Endothelial cell of umbilical vein (primary cell): ENCODE measurements around the gene SOX10. TPM values are rescaled to one million over a fixed set of nuclear protein-coding genes. Genes with fewer than 3 reads are reported as not detected.

Experiments used
- BruUV-seq: library from RNA; stranded (reverse); fragments of 400-500 nt; replicated peaks from 2 replicates; lab custom pipeline; 2021; lab: Mats Ljungman, UMichigan
- CTCF ChIA-PET: fragments of 300-600, 350-600 bp; sonication (Branson Sonifier 250); formaldehyde crosslinking; loops from one replicate; lab custom pipeline; 2021; ENCODE audit warnings: antibody characterized with exemption, inconsistent platforms; lab: Charles Lee
- POLR2A ChIA-PET: fragments of 300-600, 350-600 bp; sonication (Branson Sonifier 250); formaldehyde crosslinking; loops from one replicate; lab custom pipeline; 2021; ENCODE audit warnings: antibody characterized with exemption, inconsistent platforms; lab: Charles Lee
- DNase-seq: peaks from one replicate; pipeline ENCODE4 v3.0.0-alpha.2; 2011; ENCODE audit warnings: low read depth, low spot score
- FAIRE-seq: peaks from 2 replicates; lab custom pipeline; 2011; peaks lifted over from hg19 to GRCh38; lab: Jason Lieb, UNC
- H2AFZ ChIP-seq: 2 replicates; pipeline ENCODE4 v1.6.0; 2012; ENCODE audit warnings: low read depth, low read length, control low read depth, inconsistent platforms
- H3K27ac ChIP-seq: 2 replicates; pipeline ENCODE4 v1.5.1; 2011; ENCODE audit warnings: low read depth, mild to moderate bottlenecking, control low read depth, low read length, moderate library complexity; ENCODE audit not compliant: insufficient read depth
- H3K27me3 ChIP-seq, 2 experiments: 2 replicates each; pipeline versions ENCODE4 v1.6.0 to v1.6.1; 2011; ENCODE audit warnings: low read length in 2 of 2, mixed read lengths in 1 of 2; ENCODE audit not compliant: control insufficient read depth in 2 of 2, insufficient read depth in 2 of 2
- H3K36me3 ChIP-seq, 2 experiments: 2 replicates in 1 of 2; 3 replicates in 1 of 2; pipeline ENCODE4 v1.5.1; 2011; ENCODE audit warnings: low read length in 2 of 2, mild to moderate bottlenecking in 1 of 2, moderate library complexity in 1 of 2; ENCODE audit not compliant: control insufficient read depth in 2 of 2, insufficient read depth in 2 of 2; ENCODE audit errors: extremely low read depth in 1 of 2
- H3K4me1 ChIP-seq: 3 replicates; pipeline ENCODE4 v1.5.1; 2011; ENCODE audit warnings: mild to moderate bottlenecking, low read length; ENCODE audit not compliant: control insufficient read depth, insufficient read depth; ENCODE audit errors: extremely low read depth
- H3K4me2 ChIP-seq: 2 replicates; pipeline ENCODE4 v1.6.1; 2011; ENCODE audit warnings: low read length, control low read depth, mixed read lengths; ENCODE audit not compliant: insufficient read depth
- H3K4me3 ChIP-seq, 3 experiments: fragments of 200-600 bp in 1 of 3; sonication (generic), shearing (Covaris generic) in 1 of 3; replicated peaks in 1 of 3; 2 replicates each; pipeline ENCODE4 v1.5.1; 2011 to 2016; ENCODE audit warnings: control low read depth in 3 of 3, low read length in 3 of 3, mild to moderate bottlenecking in 2 of 3, inconsistent platforms in 1 of 3, low read depth in 1 of 3, moderate library complexity in 1 of 3; ENCODE audit not compliant: insufficient read depth in 1 of 3
- H3K79me2 ChIP-seq: 2 replicates; pipeline ENCODE4 v1.6.0; 2012; ENCODE audit warnings: low read length, inconsistent platforms; ENCODE audit not compliant: control insufficient read depth, insufficient read depth
- H3K9ac ChIP-seq: replicated peaks from 2 replicates; pipeline ENCODE3; 2011; ENCODE audit warnings: low read length, control low read depth; ENCODE audit not compliant: insufficient read depth; ENCODE audit errors: extremely low read depth
- H3K9me1 ChIP-seq: replicated peaks from 3 replicates; pipeline ENCODE4 v1.6.0; 2011; ENCODE audit warnings: mild to moderate bottlenecking, low read length; ENCODE audit not compliant: control insufficient read depth, insufficient read depth; ENCODE audit errors: extremely low read depth
- H3K9me3 ChIP-seq: replicated peaks from 2 replicates; pipeline ENCODE4 v1.5.1; 2012; ENCODE audit warnings: low read length, inconsistent platforms; ENCODE audit not compliant: control insufficient read depth, insufficient read depth
- H4K20me1 ChIP-seq: replicated peaks from 2 replicates; pipeline ENCODE3; 2011; ENCODE audit warnings: mild to moderate bottlenecking, low read length; ENCODE audit not compliant: control insufficient read depth, insufficient read depth; ENCODE audit errors: extremely low read depth
- EZH2 ChIP-seq: IDR thresholded peaks from 2 replicates; pipeline ENCODE4 v1.6.1; 2012; ENCODE audit warnings: borderline replicate concordance, low read depth, mild to moderate bottlenecking, moderate library complexity, low read length, inconsistent platforms; ENCODE audit not compliant: severe bottlenecking
- FOS ChIP-seq: IDR thresholded peaks from 2 replicates; pipeline ENCODE4 v1.6.1; 2011; ENCODE audit warnings: mild to moderate bottlenecking, low read length, moderate library complexity, borderline replicate concordance; ENCODE audit not compliant: insufficient read depth
- GATA2 ChIP-seq: IDR thresholded peaks from 2 replicates; pipeline ENCODE4 v1.7.0; 2011; ENCODE audit warnings: low read depth, mild to moderate bottlenecking, moderate library complexity, mixed read lengths, low read length; ENCODE audit not compliant: insufficient read length, insufficient read depth
- JUN ChIP-seq: IDR thresholded peaks from 2 replicates; pipeline ENCODE4 v1.6.1; 2011; ENCODE audit warnings: borderline replicate concordance, low read depth; ENCODE audit not compliant: insufficient read length, insufficient read depth
- MAX ChIP-seq: IDR thresholded peaks from 2 replicates; pipeline ENCODE4 v1.6.1; 2011; ENCODE audit not compliant: insufficient read depth, insufficient read length
- MYC ChIP-seq: IDR thresholded peaks from one replicate; pipeline ENCODE4 v1.6.1; 2011; ENCODE audit warnings: mild to moderate bottlenecking, low read depth, low read length
- POLR2A ChIP-seq: IDR thresholded peaks from 2 replicates; pipeline ENCODE4 v1.6.1; 2012; ENCODE audit warnings: low read depth, mild to moderate bottlenecking, control low read depth, low read length
- POLR2AphosphoS5 ChIP-seq: IDR thresholded peaks from 2 replicates; pipeline ENCODE4 v1.6.1; 2012; ENCODE audit warnings: low read depth, mild to moderate bottlenecking, control low read depth, low read length, moderate library complexity; ENCODE audit not compliant: insufficient read depth
- dilution Hi-C: fragments of 300-500 bp; cut with MboI; formaldehyde crosslinking; loops from one replicate; pipeline ENCODE4 v1.15.0; 2019; ENCODE audit warnings: low sequenced_read_pairs; ENCODE audit not compliant: extremely low pct_ligation_motif_present
- intact Hi-C: fragments of 100-400 bp; cut with micrococcal nuclease; formaldehyde crosslinking; loops from one replicate; pipeline ENCODE4 v1.10.0; 2022
- polyA plus RNA-seq, 4 experiments: library from polyadenylated mRNA; depleted of rRNA in 3 of 4; stranded (reverse) in 3 of 4; unstranded in 1 of 4; fragments of >200 nt; gene quantifications; 2 replicates each; pipeline versions ENCODE4 v1.2.1 to v1.2.3, GENCODE V29; 2011 to 2012; ENCODE audit warnings: missing spikeins in 1 of 4
- total RNA-seq: library from RNA; stranded (reverse); gene quantifications from 2 replicates; pipeline ENCODE4 v1.2.3, GENCODE V29; 2021
- TF ChIP-seq, protein P1 (sequence below), 2 donors: IDR thresholded peaks; 1 replicate in 1 of 2; 2 replicates in 1 of 2; pipeline ENCODE4 v1.5.1; 2011; ENCODE audit warnings: low read length in 2 of 2, mild to moderate bottlenecking in 2 of 2, moderate library complexity in 2 of 2, control low read depth in 1 of 2, inconsistent platforms in 1 of 2, low read depth in 1 of 2; ENCODE audit not compliant: insufficient read depth in 1 of 2; ENCODE audit errors: extremely low read depth in 1 of 2

The SOX10 gene
- total and polyA plus RNA-seq, 2 donors (not counting 3 experiments of a cell fraction or from before 2014, with no cell fraction given) = not detected

- Histone ChIP-seq H3K27ac (no peak overlapping the region), H3K79me2 (no peaks in the 10 kb centered on the region), H3K27me3 (no peaks in the 10 kb centered on the region), H3K9ac (no peak overlapping the region), H3K36me3 (no peaks in the 10 kb centered on the region), H2AFZ (no peak overlapping the region), H3K4me1 (no peaks in the 10 kb centered on the region), H3K4me2 (no peak overlapping the region), H3K9me1 (no peaks in the 10 kb centered on the region), H3K4me3 (no peak overlapping the region), H3K9me3 (no peaks in the 10 kb centered on the region), H4K20me1 (no peaks in the 10 kb centered on the region)
- intact Hi-C loops = no loop called here
- FAIRE-seq (no peak), DNase-seq (no peak)
- POLR2A ChIA-PET = no interaction called here
- TF ChIP-seq, protein P1, sequence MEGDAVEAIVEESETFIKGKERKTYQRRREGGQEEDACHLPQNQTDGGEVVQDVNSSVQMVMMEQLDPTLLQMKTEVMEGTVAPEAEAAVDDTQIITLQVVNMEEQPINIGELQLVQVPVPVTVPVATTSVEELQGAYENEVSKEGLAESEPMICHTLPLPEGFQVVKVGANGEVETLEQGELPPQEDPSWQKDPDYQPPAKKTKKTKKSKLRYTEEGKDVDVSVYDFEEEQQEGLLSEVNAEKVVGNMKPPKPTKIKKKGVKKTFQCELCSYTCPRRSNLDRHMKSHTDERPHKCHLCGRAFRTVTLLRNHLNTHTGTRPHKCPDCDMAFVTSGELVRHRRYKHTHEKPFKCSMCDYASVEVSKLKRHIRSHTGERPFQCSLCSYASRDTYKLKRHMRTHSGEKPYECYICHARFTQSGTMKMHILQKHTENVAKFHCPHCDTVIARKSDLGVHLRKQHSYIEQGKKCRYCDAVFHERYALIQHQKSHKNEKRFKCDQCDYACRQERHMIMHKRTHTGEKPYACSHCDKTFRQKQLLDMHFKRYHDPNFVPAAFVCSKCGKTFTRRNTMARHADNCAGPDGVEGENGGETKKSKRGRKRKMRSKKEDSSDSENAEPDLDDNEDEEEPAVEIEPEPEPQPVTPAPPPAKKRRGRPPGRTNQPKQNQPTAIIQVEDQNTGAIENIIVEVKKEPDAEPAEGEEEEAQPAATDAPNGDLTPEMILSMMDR (IDR thresholded peaks at IDR 0.05; ENCODE audit: extremely low read depth in 1 of 2, insufficient read depth in 1 of 2, low read depth in 1 of 2, low read length in 2 of 2) = no peak
- TF ChIP-seq FOS (no peak), MAX (no peak), POLR2A (no peak), EZH2 (no peak), MYC (no peak), JUN (no peak), GATA2 (no peak), POLR2AphosphoS5 (no peak)
- dilution Hi-C loops = no loop called here
- CTCF ChIA-PET = no interaction called here
- BruUV-seq = no TSS peak
Observed at GRCh38 chr22:37990862-37991261, 6.5 kb upstream of the SOX10 start.
